NCI-H748 treated with DMSO at 0.1 percent for 48 hours (cell line): ENCODE results near the gene TMEM115.
A peak's percentile ranks its signal among the peaks of the same experiment; 100 is the strongest.

Experiments used
- DNase-seq: peaks from one replicate; lab custom pipeline; 2025; lab: John Stamatoyannopoulos, UW

The TMEM115 gene

DNA sequence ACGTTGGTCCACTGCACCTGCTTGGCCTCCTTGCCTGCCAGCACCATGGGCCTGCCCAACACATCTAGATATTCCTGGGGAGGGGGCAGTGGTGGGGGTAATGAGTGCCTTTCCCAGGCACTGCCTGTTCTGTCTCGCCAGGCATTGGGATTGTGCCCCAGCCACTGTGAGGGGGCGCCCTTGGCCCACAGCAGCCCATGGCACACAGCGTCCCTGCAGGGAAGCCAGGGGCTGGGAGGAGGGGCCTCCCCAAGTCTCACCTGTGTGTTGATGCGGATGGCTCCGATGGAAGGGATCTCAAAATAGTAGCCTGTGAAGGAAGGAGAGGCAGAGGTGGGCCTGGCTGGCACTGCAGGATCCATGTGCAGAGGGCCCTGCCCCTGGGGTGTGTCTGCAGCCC is 18.7 kb upstream of the TMEM115 start:
- DNase-seq: no peak

DNA sequence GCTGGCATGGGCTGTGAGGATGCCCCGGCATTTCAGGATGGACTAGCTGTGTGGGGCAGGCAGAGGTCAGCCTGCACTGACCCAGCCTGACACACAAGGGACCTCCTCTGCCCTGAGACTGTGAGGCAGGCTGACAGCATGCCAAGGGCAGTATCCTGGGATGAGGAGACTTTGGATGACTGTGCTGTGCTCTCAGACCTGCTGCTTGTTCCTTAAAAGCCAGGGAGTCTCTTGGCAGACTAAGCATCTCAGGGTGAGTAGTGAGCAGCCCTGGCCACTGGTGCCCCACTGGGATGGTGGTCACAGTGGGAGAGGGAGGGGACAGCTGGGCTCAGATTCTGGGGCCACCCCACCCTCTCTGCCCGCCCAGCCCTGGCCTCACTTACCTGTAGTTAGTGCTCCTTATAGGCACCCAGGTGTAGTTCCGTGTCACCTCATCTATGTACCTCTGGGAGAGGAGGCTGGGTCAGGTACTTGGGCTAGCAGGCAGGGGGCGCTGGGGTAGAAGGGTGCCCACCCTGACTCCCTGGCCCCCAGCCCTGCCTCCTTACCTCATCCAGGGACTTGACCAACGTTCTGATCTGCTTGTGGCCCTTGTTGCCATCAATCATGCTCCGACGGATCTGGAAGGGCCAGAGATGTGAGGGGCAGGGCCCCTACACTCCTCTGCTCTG is 16.1 kb upstream of the TMEM115 start:
- DNase-seq: peak; percentile 2

DNA sequence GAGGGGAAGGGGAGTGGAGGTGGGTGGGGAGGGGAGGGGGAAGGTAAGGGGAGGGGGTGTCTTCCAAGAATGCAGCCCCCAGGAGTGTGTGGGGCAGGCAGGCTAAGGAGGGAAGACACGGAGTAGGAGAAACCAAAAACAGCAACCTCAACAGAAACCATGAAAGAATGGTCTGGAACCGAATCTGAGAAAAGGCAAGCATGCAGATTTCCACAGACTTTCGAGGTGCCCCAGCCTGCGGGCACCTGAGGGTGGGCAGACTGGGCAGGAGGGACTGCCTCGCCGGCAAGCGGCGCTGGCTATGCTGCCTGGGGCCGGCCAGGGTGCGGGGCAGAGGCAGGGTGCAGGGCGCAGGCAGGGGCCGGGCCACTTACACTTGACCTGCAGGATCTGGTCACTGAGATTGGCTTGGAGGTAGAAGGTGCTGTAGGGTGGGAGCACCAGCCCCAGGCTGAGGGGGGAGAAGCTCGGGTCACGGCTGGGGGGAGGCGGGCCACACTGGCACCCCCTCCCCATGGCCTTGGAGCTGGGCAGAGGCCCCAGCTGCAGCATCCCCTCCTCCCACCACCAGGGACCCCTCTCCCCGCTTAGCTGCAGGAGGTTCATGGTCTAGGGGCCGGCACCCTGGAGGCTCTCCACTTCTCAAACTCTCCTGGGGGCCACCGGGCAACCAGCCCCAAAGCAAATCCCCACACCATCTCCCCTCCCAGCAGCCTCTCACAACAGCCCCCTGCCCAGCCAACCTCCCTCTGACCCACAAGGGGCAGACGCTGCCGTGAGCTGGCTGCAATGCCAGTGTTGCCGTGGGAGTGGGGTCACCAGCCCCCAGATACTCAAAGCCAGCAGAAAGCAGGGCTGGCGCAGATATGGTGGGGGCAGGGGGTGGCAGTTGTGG is 15.3 kb upstream of the TMEM115 start:
- DNase-seq: no peak

DNA sequence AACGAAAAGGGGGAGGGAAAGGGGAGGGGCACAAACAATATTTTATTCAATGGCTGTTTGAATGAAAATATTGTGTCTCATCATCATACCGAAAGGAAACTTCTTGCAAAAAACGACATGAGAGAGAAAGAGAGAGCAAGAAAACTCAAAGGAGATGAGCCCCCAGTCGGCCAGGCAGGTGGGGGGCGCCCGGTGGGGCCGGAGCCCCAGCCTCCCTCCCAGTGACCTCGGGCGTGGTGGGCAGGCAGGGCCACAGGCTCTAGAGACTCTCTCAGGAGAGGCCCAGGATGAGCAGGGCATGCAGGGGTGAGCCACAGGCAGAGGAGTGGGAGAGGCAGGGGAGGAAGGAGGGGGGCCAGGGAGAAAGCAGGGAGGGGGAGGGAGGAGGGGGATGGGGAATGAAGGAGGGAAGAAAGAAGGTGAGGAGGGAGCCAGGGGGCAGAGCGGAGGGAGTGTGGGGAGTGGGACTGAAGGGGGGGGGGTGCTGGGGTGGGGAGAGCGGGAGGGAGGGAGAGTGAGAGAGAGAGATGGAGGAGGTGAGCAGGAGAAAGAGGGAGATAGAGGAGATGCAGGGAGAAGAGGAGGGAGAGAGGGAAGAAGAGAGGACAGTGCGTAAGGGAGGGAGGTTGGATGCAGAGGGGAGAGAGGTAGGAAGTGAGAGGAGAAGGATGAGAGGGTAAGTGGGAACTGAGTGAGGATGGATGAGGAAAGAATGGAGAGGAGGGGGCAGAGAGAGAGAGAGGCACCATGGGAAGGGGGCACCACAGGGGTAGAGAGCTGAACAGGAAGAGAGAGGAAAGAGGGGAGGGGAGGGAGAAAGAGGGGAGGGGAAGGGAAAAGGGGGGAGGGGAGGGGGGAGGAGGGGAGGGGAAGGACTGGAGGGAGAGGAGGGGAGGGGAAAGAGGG is 14.1 kb upstream of the TMEM115 start:
- no peak for DNase-seq

DNA sequence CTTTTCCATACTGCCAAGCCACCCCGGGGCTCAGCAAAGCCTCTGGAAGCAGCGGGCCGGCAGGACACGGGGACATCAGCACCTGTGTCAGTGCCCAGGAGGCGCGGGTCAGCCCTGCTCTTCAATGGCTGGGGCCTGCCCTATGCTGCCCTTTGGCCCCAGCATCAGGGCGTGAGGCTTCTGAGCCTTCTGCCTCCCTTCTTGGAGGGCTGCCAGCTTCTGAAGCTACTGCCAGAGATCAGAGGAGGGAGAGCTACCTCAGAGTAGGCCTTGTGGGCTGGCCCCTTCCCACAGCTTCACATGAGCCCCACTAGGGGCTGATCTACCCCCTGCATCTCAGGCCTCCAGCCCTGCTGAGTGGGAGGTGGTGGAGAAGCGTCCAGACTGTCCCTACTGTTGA is 13.0 kb upstream of the TMEM115 start:
- no peak for DNase-seq

DNA sequence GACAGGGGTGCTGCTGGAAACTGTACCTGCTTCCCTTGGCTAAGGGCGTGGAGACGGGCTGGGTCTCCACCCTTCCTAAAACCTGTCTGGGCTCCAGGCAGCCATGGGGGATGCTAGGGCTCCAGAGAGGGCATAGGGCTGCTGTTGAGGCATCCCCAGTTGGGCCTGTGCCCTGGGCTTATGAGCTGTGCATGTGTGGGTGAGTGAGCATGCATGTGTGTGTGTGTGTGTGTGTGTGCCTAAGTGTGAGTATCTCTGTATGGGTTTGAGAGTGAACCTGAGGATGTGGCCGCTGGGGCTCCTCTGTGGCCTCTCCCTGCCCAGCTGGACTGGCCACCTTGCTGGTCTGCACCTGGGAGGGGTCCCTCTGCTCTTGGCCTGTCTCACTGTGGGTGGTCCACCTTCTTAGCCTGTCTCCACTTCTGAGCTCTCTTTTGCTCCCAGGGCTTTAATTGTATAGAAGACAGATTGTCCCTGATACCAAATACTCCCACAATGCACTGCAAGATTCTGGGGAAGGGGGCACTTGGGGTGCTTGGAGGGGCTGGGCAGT is 11.9 kb upstream of the TMEM115 start:
- no peak for DNase-seq

DNA sequence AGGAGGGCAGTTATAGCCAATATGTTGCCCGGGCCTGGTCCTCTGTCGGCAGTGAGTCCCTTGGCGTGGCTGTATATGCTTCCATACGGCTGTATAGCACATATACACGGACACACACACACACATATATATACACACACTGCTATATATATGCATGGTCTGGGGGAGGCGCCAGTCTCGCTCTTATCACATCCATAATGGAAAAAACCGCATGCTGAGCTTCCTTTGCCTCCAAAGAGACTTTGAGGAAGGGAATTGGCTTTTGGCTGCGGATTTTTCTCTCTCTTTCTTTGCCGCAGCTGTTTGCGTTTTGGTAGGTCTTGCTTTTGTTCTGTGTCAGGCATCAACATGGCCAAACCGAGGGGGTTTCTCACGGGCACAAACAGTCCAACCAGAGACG is 11.3 kb upstream of the TMEM115 start:
- DNase-seq: no peak

DNA sequence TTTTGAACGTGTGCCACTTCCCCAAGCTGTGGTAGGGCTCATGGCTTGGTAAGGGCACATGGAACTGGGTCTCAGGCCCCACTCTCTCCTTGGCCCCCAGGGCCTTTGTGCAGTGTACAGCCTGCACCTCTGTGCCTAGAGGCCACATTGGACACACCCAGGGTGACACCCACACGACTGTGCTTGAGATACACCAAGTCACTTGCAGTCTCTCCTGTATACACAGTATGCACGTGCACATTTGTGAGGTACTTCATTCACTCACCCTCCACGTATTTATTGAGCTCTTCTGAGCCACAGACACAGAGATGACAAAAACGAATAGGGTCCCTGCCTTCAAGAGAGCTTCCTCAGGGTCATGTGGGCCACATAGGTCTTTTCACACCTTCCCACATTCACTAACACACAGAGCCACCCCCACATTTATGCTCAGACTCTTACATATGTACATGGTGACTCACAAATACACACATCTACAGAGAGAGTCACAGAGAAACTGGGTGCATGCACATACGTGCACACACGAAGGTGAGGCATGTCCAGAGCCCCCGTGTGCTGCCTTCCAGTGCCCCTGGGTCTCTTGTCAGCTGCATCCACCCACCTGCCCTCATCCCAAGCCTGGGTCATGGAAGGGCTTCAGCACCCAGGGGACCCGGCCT is 9.8 kb upstream of the TMEM115 start:
- DNase-seq: no peak

DNA sequence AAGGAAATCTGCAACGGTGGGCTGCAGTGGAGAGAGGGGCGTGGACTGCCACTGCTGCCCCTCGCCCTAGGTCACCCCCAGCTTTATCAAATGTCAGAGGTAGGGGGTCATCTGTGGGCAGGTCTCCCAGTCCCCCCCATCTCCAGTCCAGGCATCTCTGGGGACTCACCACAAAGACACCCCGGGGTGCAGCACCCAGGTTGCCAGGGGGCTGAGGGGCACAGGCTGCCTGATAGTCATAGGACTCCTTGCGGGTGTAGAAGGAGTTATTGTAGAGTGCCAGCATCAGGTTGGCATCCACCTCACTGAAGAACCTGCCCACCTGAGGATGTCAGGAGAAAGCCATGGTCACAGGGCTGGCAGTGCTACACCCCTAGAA is 6.5 kb upstream of the TMEM115 start:
- no peak for DNase-seq

DNA sequence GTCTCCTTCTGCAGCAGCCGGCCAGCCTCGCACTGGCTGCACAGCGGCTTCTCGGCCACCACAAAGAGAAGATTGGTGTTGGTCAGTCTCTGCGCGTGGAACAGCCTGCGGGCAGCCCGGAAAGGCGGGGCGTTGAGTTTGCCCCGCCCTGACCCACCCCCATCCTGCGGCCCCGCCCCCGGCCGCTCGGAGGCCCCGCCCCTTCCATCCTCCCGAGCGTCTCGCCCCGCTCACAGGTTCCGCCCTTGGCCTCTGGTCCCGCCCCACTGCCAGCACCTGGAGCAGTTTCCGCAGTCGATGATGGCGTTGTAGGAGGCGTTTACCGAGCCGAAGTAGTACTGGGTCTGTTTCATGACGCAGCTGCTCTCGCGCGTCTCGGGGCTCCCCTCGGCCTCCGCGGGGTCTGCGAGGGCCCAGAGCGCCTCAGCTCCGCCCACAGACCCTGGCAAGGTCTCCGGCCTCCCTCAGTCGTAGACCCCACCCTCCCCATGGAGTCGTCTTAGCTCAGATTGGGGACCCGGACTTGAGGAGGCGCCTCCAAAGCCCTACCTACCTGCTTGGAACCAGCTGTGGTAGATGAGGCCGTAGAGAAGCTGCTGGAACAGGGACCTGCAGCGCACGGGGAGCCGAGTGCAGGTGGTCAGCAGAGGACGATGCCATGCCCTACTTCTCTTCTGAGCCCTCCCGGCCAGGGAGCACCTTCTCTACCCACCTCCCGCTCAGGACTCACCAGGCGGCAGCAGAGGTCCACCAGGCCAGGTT is 5.9 kb upstream of the TMEM115 start:
- peak; percentile 47 for DNase-seq

DNA sequence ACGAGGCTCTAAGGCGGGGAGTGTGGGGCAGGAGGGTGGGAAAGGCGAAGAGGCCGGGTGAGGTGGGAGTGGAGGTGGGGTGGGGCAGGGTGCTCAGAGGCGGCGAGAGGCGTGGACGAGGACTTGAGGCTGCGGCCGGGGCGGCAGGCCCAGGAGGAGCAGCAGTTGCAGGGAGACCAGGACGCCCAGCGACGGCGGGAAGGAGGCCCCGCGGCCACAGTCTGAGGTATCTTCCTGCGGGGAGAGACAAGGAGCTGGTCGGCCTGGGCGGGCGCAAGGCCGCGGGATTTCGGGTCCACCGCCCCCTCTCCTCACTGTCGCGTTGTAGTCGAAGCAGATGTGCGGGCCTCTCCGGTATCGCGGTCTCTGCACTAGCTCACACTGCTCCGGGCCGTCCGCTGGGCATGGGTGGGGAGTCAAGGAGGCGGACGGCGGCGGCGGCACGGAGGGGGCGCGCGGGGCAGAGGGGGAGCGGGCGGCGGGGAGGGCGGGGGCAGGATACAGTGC is 5.3 kb upstream of the TMEM115 start:
- DNase-seq: no peak

DNA sequence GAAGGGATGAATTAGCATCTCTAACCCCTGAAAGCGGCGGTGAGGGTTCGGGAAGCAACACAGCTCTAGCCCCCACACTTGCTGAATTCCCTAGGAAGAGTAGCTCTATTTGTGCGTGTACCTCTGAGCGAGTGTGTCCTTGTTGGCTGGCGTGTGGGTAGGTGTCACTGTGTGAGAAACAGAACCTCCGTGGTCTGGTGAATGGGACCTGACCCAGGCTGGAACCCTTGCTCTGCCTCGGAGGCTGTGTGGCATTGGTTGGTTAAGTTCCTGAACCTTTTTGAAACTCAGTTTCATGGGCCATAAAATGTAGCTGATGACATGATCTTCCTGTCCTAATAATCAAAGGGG is 414 bp upstream of the TMEM115 start:
- no peak for DNase-seq

DNA sequence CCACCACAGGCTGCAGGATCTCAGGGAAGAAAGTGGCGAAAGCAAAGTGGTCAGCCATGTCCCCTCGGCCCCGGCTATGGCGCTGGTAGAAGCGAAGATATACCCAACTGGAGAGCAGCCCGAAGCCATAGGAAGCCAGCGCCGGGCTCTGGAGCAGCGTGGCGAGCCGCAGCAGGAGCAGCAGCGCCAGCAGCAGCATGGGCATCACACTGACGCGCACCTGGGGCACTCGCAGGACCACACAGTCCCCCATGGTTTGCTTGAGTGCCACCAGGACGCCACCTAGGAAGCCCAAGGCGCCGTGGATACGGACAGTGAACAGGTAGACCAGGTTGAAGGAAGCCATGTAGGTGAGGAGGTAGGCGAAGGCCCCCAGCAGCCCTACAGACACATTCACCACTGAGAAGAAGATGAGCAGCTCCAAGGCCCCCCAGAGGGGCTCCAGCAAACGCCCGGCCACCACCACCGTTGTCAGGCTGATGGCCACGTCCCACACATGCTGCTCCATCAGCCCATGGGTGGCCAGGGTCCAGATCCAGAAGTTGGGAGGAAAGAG is 888 bp downstream of the TMEM115 start:
- no peak for DNase-seq

DNA sequence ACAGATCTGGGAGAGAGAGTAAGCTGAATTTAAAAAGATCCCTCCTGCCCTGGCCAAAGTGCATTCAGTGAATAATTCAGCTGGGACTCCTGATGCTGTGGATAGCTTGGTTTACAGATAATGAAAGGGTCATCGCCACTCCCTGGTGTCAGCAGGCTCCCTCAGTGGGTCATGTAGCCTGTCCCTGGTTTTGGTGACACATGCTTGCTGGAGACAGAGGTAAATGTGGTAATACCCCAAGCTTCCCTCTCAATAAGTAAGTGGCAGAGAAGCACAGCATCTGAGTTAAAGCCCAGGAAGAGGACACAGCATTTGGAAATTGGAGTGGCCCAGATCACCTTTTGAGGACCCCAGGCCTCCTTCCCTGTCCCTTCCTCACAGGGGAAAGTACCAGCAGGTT is 1.8 kb downstream of the TMEM115 start:
- DNase-seq: no peak

DNA sequence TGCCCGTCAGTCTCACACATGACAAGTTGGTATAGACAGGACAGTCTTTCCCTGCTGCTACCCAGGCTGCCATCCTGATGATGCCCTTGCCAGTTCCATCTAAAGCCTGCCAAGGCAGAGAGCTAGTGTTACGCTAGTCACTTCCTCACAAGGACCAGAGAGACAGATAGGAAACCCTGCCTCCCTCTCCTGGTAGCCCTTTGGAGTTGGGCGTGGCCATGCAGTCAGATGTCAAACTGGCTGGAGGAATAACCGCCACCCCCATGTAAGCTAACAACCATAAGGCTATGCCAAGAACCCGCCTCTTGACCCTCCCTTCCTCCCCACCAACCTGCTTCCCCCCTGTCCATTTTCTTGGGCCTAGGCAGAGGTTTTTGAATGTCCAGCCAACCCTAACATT is 2.8 kb downstream of the TMEM115 start:
- no peak for DNase-seq

DNA sequence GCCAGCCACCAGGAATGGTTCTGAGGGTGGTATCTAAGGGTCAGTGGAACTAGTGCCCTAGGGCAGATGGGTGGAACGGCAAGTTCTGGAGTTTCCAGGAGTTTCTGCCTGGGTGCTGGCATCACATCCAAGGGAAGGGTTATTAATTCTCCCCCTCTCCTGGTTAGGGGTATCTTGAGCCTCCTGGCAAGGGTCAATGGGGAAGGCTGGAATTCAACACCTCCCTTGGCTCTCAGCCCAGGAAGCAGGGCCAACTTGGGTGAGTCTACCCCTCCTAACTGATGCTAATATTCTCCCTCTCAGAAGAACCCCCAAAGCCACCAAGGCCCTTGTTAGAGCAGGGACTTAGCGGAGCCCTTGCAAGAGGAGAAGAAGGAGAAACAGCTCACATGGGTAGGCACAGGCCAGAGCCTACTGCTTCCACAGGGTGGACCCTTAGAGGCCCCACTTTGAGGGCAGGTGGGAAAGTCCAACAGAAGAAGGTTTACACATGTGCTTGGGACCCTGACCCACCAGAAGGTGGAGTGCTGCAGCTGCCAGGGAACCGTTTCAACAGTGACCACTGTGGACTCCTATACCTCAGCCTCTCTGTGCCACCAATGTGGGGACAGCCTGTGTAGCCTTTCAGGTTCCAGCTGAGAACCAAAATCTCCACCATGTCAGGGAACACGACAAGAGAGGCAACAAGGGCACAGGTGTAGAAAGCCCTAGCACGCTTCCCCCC is 3.3 kb downstream of the TMEM115 start:
- no peak for DNase-seq

DNA sequence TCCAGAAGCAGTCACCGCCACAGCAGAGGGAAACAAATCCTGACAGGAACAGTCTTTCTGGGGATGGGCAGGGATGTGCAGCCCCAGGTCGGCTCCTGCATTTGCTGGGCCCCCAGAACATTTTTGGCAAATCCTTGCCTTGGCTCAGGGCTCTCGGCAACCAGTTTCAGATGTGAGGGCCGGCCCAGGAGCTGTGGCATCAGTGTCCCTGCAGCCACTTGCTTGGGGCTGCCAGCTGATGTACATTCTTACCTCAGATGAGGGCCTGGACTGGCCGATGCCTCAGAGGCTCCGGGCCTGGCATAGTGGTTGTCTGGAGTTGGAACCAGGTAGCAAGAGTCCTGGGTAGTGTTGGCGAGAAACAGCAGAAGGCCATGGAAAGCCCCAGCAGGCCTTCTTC is 4.5 kb downstream of the TMEM115 start:
- no peak for DNase-seq

DNA sequence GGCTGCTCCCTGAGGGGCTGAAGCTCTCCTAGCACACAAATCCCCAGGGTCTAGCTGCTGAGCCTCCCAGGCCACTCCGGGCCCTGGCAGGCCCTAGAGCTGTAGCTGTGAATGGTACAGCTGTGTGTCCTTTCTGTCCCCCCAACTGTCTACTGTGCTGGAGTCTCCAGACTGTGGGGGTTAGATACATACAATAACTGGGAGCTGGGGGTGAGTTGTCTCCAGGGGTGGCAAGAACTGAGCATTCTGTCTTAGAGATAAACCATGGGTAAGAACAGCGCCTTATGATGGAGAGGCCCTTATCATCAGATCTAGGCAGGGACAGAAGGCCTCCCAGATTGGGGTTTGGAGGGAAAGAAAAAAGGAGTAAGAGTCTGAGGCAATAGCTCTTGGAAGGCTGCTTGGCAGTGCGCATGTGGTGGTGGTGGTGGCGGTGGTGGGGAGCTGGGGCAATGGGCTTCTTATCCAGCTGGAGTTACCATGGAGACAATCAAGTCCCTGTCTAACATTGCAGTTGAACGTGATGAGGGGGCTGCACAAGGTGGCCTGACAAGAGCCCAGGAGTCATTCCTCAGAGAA is 5.0 kb downstream of the TMEM115 start:
- no peak for DNase-seq

DNA sequence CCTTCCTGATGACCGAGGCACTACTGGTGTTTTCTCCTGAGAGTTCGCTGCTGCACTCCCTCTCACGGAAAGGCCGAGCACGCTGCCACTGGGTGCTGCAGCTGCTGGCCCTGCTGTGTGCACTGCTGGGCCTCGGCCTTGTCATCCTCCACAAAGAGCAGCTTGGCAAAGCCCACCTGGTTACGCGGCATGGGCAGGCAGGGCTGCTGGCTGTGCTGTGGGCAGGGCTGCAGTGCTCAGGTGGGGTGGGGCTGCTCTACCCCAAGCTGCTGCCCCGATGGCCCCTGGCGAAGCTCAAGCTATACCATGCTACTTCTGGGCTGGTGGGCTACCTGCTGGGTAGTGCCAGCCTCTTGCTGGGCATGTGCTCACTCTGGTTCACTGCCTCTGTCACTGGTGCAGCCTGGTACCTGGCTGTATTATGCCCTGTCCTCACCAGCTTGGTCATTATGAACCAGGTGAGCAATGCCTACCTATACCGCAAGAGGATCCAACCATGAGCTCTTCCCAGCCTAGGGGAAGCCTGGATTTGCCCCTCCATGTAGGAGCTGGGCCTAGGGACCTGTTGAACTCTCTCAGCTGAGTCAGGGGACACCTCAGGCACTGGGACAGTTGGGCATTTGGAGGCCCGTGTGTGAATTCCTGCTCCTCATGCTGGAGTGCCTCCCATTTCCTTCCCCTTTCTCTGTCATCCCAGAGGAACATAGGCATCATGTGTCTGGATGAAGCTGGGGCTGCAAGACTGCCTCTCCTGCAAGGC is 5.9 kb downstream of the TMEM115 start:
- DNase-seq: no peak
